Ovary (tissue), 3 donors: ENCODE data around the gene CLSTN1.

Experiments
- CTCF ChIP-seq, 3 donors: fragments of 450-650 bp in 2 of 3; fragments of 200-600 bp in 1 of 3; IDR thresholded peaks; one replicate each; pipeline versions ENCODE4 v1.5.1 to v1.8.0; 2016 to 2022; ENCODE audit warnings: antibody characterized with exemption in 3 of 3, mild to moderate bottlenecking in 1 of 3
- EP300 ChIP-seq: sonication (generic); formaldehyde crosslinking; IDR thresholded peaks from one replicate; pipeline ENCODE4 v1.6.1; 2017; ENCODE audit warnings: antibody characterized with exemption
- donor health status: DM: no; HTN: no; CAD: no.

- TF ChIP-seq CTCF (IDR thresholded peaks at IDR 0.05) (no peak), EP300 (no peak)
These were observed 124.4 kb downstream of the CLSTN1 start for GRCh38 chr1:9699361-9699760.
